A549 (cell line): ENCODE data around the gene OR51S1. TPM values are rescaled to one million over a fixed set of nuclear protein-coding genes. Genes with fewer than 3 reads are reported as not detected.

Experiments
- CHD2 ChIP-seq: fragments of 150-350 bp; IDR thresholded peaks from 2 replicates; pipeline ENCODE4 v1.6.1; 2014; ENCODE audit warnings: low read length; ENCODE audit not compliant: partially characterized antibody
- ELK1 ChIP-seq: fragments of 150-350 bp; IDR thresholded peaks from 2 replicates; pipeline ENCODE4 v1.6.1; 2014; ENCODE audit warnings: low read depth, mild to moderate bottlenecking, low read length
- FOSL2 ChIP-seq, 2 experiments: fragments of 450-650 bp in 1 of 2; fragments of >200 bp in 1 of 2; sonication (Bioruptor Twin) in 1 of 2; formaldehyde crosslinking; IDR thresholded peaks; 2 replicates each; pipeline versions ENCODE4 v1.5.0 to v1.6.1; 2016 to 2020; ENCODE audit warnings: mild to moderate bottlenecking in 1 of 2, moderate library complexity in 1 of 2
- FOXS1 ChIP-seq: fragments of 250-450 bp; sonication (Bioruptor Pico); IDR thresholded peaks from 2 replicates; pipeline ENCODE4 v1.5.0; 2020; ENCODE audit warnings: mild to moderate bottlenecking, moderate library complexity
- MYC ChIP-seq: IDR thresholded peaks from 2 replicates; pipeline ENCODE4 v1.6.1; 2012; ENCODE audit warnings: mild to moderate bottlenecking, inconsistent platforms, low read length, improper control_type of control experiment, borderline replicate concordance
- NFE2L2 ChIP-seq: fragments of 150-350 bp; conservative IDR thresholded peaks from 2 replicates; pipeline ENCODE4 v1.6.1; 2014; ENCODE audit warnings: low read length
- RCOR1 ChIP-seq: fragments of 150-350 bp; IDR thresholded peaks from 2 replicates; pipeline ENCODE4 v1.6.1; 2014; ENCODE audit warnings: antibody characterized with exemption, low read length, low read depth
- polyA plus RNA-seq, 4 experiments: library from polyadenylated mRNA; depleted of rRNA in 3 of 4; stranded (reverse); fragments of >200 nt; fragmentation: RNase III in 1 of 4; extraction: RNeasy Plus Mini Kit Qiagen cat#74134 plus additional on column Dnase treatment in 1 of 4; gene quantifications; 2 replicates in 3 of 4; 3 replicates in 1 of 4; pipeline ENCODE4 v1.2.3, GENCODE V29; 2011 to 2017

Gene OR51S1
- polyA plus RNA-seq, 2 of the 4 experiments (the other 2 are of a cell fraction), result not detected

DNA sequence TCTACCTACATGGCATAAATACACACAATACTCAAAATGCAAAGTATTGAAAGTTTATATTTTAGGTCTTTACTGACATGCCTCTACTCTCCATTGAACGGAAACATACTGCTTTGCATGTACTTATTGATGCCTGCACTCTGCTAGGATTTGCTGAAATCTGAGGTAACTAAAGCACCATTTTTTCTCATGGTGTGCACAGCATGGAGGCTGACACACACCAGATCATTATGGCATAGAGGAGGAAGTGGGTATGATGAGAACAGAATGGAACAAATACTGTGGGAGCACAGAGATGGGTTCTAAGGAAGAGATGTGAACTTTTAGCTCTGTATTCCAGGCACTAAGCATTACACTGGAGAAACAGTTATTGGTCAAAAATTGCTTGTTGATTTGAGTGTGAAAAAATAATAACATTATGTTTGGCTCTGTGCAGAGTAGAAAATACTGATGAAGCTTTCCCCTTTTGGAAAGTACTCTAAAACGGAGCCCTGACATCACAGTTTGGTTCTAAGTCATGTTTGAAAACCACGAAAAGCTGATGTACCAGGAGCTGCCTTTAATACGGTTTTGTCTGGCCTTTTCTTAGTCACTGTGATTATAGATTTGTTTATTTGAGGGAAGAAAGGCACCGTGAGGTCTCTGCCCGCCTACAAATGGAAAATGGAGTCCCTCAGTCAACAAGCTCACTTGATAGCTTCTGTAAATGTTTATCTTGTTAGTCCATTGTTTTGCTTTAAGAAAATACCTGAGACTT, 50.4 kb downstream of the OR51S1 start (continued):
- TF ChIP-seq MYC (no peak), FOXS1 (CRISPR knock-in tag) (no peak), FOSL2 (IDR thresholded peaks at IDR 0.05) (no peak), FOSL2 (CRISPR knock-in tag; IDR thresholded peaks at IDR 0.05) (no peak), NFE2L2 (no peak), CHD2 (no peak), RCOR1 (no peak), ELK1 (no peak)
- TF ChIP-seq, all 56 proteins: peak for 0

Other genes starting within 250 kb of the OR51S1 start
- gene TRIM68, start 241.0 kb downstream of the OR51S1 start, polyA plus RNA-seq (2011; rRNA removed), result 9.6 and 11.6 TPM in 2 replicates
- 9.6 to 10.8 TPM (median 9.7 TPM) in 3 replicates for gene TRIM68, start 241.0 kb downstream of the OR51S1 start, polyA plus RNA-seq (2017; fragmentation: RNase III; extraction: RNeasy Plus Mini Kit Qiagen cat#74134 plus additional on column Dnase treatment)
- gene OR51D1, start 211.7 kb downstream of the OR51S1 start, polyA plus RNA-seq (2011; rRNA removed), result not detected in 2 replicates
- not detected in 3 replicates for gene OR51D1, start 211.7 kb downstream of the OR51S1 start, polyA plus RNA-seq (2017; fragmentation: RNase III; extraction: RNeasy Plus Mini Kit Qiagen cat#74134 plus additional on column Dnase treatment)
- 0.03 TPM in 1 of 2 replicates, not detected in the other for gene OR51E1, start 205.2 kb downstream of the OR51S1 start, polyA plus RNA-seq (2011; rRNA removed)
- not detected in 3 replicates for gene OR51E1, start 205.2 kb downstream of the OR51S1 start, polyA plus RNA-seq (2017; fragmentation: RNase III; extraction: RNeasy Plus Mini Kit Qiagen cat#74134 plus additional on column Dnase treatment)
- 0.07 TPM in 1 of 2 replicates, not detected in the other for gene OR51E2, start 151.4 kb downstream of the OR51S1 start, polyA plus RNA-seq (2011; rRNA removed)
- gene OR51E2, start 151.4 kb downstream of the OR51S1 start, polyA plus RNA-seq (2017; fragmentation: RNase III; extraction: RNeasy Plus Mini Kit Qiagen cat#74134 plus additional on column Dnase treatment), result not detected in 3 replicates
- not detected in 2 replicates for gene MMP26, start 144.4 kb downstream of the OR51S1 start, polyA plus RNA-seq (2011; rRNA removed)
- gene MMP26, start 144.4 kb downstream of the OR51S1 start, polyA plus RNA-seq (2017; fragmentation: RNase III; extraction: RNeasy Plus Mini Kit Qiagen cat#74134 plus additional on column Dnase treatment), result not detected in 3 replicates
- not detected in 2 replicates for gene OR51F1, start 79.3 kb downstream of the OR51S1 start, polyA plus RNA-seq (2011; rRNA removed)
- gene OR51F1, start 79.3 kb downstream of the OR51S1 start, polyA plus RNA-seq (2017; fragmentation: RNase III; extraction: RNeasy Plus Mini Kit Qiagen cat#74134 plus additional on column Dnase treatment), result not detected in 3 replicates
- gene OR52R1, start 44.8 kb downstream of the OR51S1 start, polyA plus RNA-seq (2011; rRNA removed), result not detected in 2 replicates
- not detected in 3 replicates for gene OR52R1, start 44.8 kb downstream of the OR51S1 start, polyA plus RNA-seq (2017; fragmentation: RNase III; extraction: RNeasy Plus Mini Kit Qiagen cat#74134 plus additional on column Dnase treatment)
- gene OR51F2, start 27.9 kb downstream of the OR51S1 start, polyA plus RNA-seq (2011; rRNA removed), result not detected in 2 replicates
- gene OR51F2, start 27.9 kb downstream of the OR51S1 start, polyA plus RNA-seq (2017; fragmentation: RNase III; extraction: RNeasy Plus Mini Kit Qiagen cat#74134 plus additional on column Dnase treatment), result not detected in 3 replicates
- gene OR51T1, start 32.7 kb upstream of the OR51S1 start, polyA plus RNA-seq (2011; rRNA removed), result not detected in 2 replicates
- not detected in 3 replicates for gene OR51T1, start 32.7 kb upstream of the OR51S1 start, polyA plus RNA-seq (2017; fragmentation: RNase III; extraction: RNeasy Plus Mini Kit Qiagen cat#74134 plus additional on column Dnase treatment)
- not detected in 2 replicates for gene OR51A7, start 54.6 kb upstream of the OR51S1 start, polyA plus RNA-seq (2011; rRNA removed)
- not detected in 3 replicates for gene OR51A7, start 54.6 kb upstream of the OR51S1 start, polyA plus RNA-seq (2017; fragmentation: RNase III; extraction: RNeasy Plus Mini Kit Qiagen cat#74134 plus additional on column Dnase treatment)
- not detected in 2 replicates for gene OR51G2, start 70.1 kb upstream of the OR51S1 start, polyA plus RNA-seq (2011; rRNA removed)
- not detected in 3 replicates for gene OR51G2, start 70.1 kb upstream of the OR51S1 start, polyA plus RNA-seq (2017; fragmentation: RNase III; extraction: RNeasy Plus Mini Kit Qiagen cat#74134 plus additional on column Dnase treatment)
- gene OR51G1, start 75.1 kb upstream of the OR51S1 start, polyA plus RNA-seq (2011; rRNA removed), result not detected in 2 replicates
- not detected in 3 replicates for gene OR51G1, start 75.1 kb upstream of the OR51S1 start, polyA plus RNA-seq (2017; fragmentation: RNase III; extraction: RNeasy Plus Mini Kit Qiagen cat#74134 plus additional on column Dnase treatment)
- not detected in 2 replicates for gene OR51A4, start 98.4 kb upstream of the OR51S1 start, polyA plus RNA-seq (2011; rRNA removed)
- gene OR51A4, start 98.4 kb upstream of the OR51S1 start, polyA plus RNA-seq (2017; fragmentation: RNase III; extraction: RNeasy Plus Mini Kit Qiagen cat#74134 plus additional on column Dnase treatment), result not detected in 3 replicates
- gene OR51A2, start 106.5 kb upstream of the OR51S1 start, polyA plus RNA-seq (2011; rRNA removed), result not detected in 2 replicates
- gene OR51A2, start 106.5 kb upstream of the OR51S1 start, polyA plus RNA-seq (2017; fragmentation: RNase III; extraction: RNeasy Plus Mini Kit Qiagen cat#74134 plus additional on column Dnase treatment), result not detected in 3 replicates
- not detected in 2 replicates for gene OR51L1, start 145.6 kb upstream of the OR51S1 start, polyA plus RNA-seq (2011; rRNA removed)
- not detected in 3 replicates for gene OR51L1, start 145.6 kb upstream of the OR51S1 start, polyA plus RNA-seq (2017; fragmentation: RNase III; extraction: RNeasy Plus Mini Kit Qiagen cat#74134 plus additional on column Dnase treatment)
- not detected in 2 replicates for gene OR52J3, start 197.3 kb upstream of the OR51S1 start, polyA plus RNA-seq (2011; rRNA removed)
- gene OR52J3, start 197.3 kb upstream of the OR51S1 start, polyA plus RNA-seq (2017; fragmentation: RNase III; extraction: RNeasy Plus Mini Kit Qiagen cat#74134 plus additional on column Dnase treatment), result not detected in 3 replicates
- gene OR52E2, start 210.4 kb upstream of the OR51S1 start, polyA plus RNA-seq (2011; rRNA removed), result not detected in 2 replicates
- gene OR52E2, start 210.4 kb upstream of the OR51S1 start, polyA plus RNA-seq (2017; fragmentation: RNase III; extraction: RNeasy Plus Mini Kit Qiagen cat#74134 plus additional on column Dnase treatment), result not detected in 3 replicates
- gene OR52E1, start 220.4 kb upstream of the OR51S1 start, polyA plus RNA-seq (2011; rRNA removed), result not detected in 2 replicates
- gene OR52E1, start 220.4 kb upstream of the OR51S1 start, polyA plus RNA-seq (2017; fragmentation: RNase III; extraction: RNeasy Plus Mini Kit Qiagen cat#74134 plus additional on column Dnase treatment), result not detected in 3 replicates